H1 (cell line): ENCODE results near the gene CBLC. TPM values are rescaled to one million over a fixed set of nuclear protein-coding genes. Genes with fewer than 3 reads are reported as not detected.

Source experiments
- CTCF ChIA-PET: fragments of 300-600 bp; sonication (Branson Sonifier 250); formaldehyde crosslinking; loops from one replicate; lab custom pipeline; 2021; ENCODE audit not compliant: partially characterized antibody; lab: Charles Lee
- POLR2A ChIA-PET: fragments of 300-600 bp; sonication (Branson Sonifier 250); formaldehyde crosslinking; loops from one replicate; lab custom pipeline; 2021; ENCODE audit warnings: inconsistent platforms; ENCODE audit not compliant: partially characterized antibody; lab: Charles Lee
- DNase-seq, 2 experiments: peaks; one replicate each; pipeline versions ENCODE4 v3.0.0 to v3.0.0-alpha.2; 2010 to 2022; ENCODE audit warnings: low spot score in 2 of 2, low read depth in 1 of 2, mixed read lengths in 1 of 2
- FAIRE-seq: peaks from 2 replicates; lab custom pipeline; 2011; peaks lifted over from hg19 to GRCh38; lab: Jason Lieb, UNC
- H2AFZ ChIP-seq: 2 replicates; pipeline ENCODE4 v1.8.1; 2012; ENCODE audit warnings: low read length, inconsistent platforms
- H2AK5ac ChIP-seq: 2 replicates; pipeline ENCODE4 v1.6.1; 2013; ENCODE audit warnings: low read depth, low read length
- H2BK120ac ChIP-seq: replicated peaks from 2 replicates; pipeline ENCODE3; 2013; ENCODE audit warnings: low read depth, low read length, inconsistent platforms
- H2BK12ac ChIP-seq: 2 replicates; pipeline ENCODE4 v1.6.1; 2013; ENCODE audit warnings: low read depth, low read length
- H2BK15ac ChIP-seq: 2 replicates; pipeline ENCODE4 v1.6.1; 2013; ENCODE audit warnings: low read length
- H2BK20ac ChIP-seq: 2 replicates; pipeline ENCODE4 v1.6.1; 2013; ENCODE audit warnings: low read length
- H2BK5ac ChIP-seq: 2 replicates; pipeline ENCODE4 v1.6.1; 2013; ENCODE audit warnings: low read depth, low read length
- H3K14ac ChIP-seq: 2 replicates; pipeline ENCODE4 v1.6.1; 2013; ENCODE audit warnings: inconsistent platforms; ENCODE audit not compliant: insufficient read length
- H3K18ac ChIP-seq: 2 replicates; pipeline ENCODE4 v1.6.1; 2013; ENCODE audit warnings: low read length; ENCODE audit errors: extremely low read depth
- H3K23ac ChIP-seq: 2 replicates; pipeline ENCODE4 v1.6.1; 2013; ENCODE audit warnings: inconsistent platforms; ENCODE audit not compliant: insufficient read length
- H3K23me2 ChIP-seq: 2 replicates; pipeline ENCODE4 v1.6.1; 2013; ENCODE audit warnings: low read depth, low read length
- H3K27ac ChIP-seq: 2 replicates; pipeline ENCODE4 v1.6.1; 2011; ENCODE audit warnings: low read depth, low read length, inconsistent platforms
- H3K27me3 ChIP-seq, 4 experiments: replicated peaks in 1 of 4; 1 replicate in 1 of 4; 2 replicates in 3 of 4; pipeline versions ENCODE4 v1.6.1 to v1.8.1; 2011 to 2013; ENCODE audit warnings: low read length in 3 of 4, mild to moderate bottlenecking in 3 of 4, inconsistent platforms in 2 of 4, mixed read lengths in 2 of 4, moderate library complexity in 1 of 4; ENCODE audit not compliant: control insufficient read depth in 3 of 4, insufficient read depth in 3 of 4; ENCODE audit errors: extremely low read depth in 1 of 4
- H3K36me3 ChIP-seq, 4 experiments: 2 replicates each; pipeline versions ENCODE4 v1.6.1 to v1.8.1; 2011 to 2013; ENCODE audit warnings: mild to moderate bottlenecking in 4 of 4, low read length in 3 of 4, moderate library complexity in 2 of 4, control low read depth in 1 of 4, inconsistent platforms in 1 of 4; ENCODE audit not compliant: insufficient read depth in 4 of 4, control insufficient read depth in 2 of 4
- H3K4ac ChIP-seq: replicated peaks from 2 replicates; pipeline ENCODE3; 2013; ENCODE audit warnings: low read length, low read depth, mixed read lengths, inconsistent platforms; ENCODE audit not compliant: insufficient read length
- H3K4me1 ChIP-seq, 4 experiments: replicated peaks in 1 of 4; 1 replicate in 1 of 4; 2 replicates in 3 of 4; pipeline versions ENCODE4 v1.6.1 to v1.8.1; 2011 to 2013; ENCODE audit warnings: low read length in 3 of 4, inconsistent platforms in 2 of 4, mixed read lengths in 1 of 4; ENCODE audit not compliant: insufficient read depth in 4 of 4, control insufficient read depth in 3 of 4
- H3K4me2 ChIP-seq, 2 experiments: 2 replicates each; pipeline versions ENCODE4 v1.6.1 to v1.8.1; 2011 to 2013; ENCODE audit warnings: low read depth in 2 of 2, low read length in 2 of 2, control low read depth in 1 of 2, inconsistent platforms in 1 of 2, mild to moderate bottlenecking in 1 of 2; ENCODE audit not compliant: insufficient read depth in 1 of 2
- H3K4me3 ChIP-seq, 4 experiments: fragments of 200-600, 300-600 bp in 1 of 4; sonication (generic), shearing (Covaris generic), sonication (Bioruptor Twin) in 1 of 4; 2 replicates each; pipeline versions ENCODE4 v1.5.1 to v1.8.1; 2011 to 2016; ENCODE audit warnings: low read length in 4 of 4, low read depth in 3 of 4, control low read depth in 2 of 4, inconsistent platforms in 2 of 4, mild to moderate bottlenecking in 2 of 4, mixed read lengths in 1 of 4, moderate library complexity in 1 of 4; ENCODE audit not compliant: insufficient read depth in 2 of 4; ENCODE audit errors: extremely low read depth in 1 of 4
- H3K56ac ChIP-seq: replicated peaks from 2 replicates; pipeline ENCODE3; 2013; ENCODE audit warnings: low read depth, mild to moderate bottlenecking, mixed read lengths, low read length, inconsistent platforms; ENCODE audit not compliant: insufficient read length
- H3K79me1 ChIP-seq: 2 replicates; pipeline ENCODE4 v1.6.1; 2013; ENCODE audit warnings: low read depth, low read length, control low read depth
- H3K79me2 ChIP-seq, 2 experiments: 2 replicates each; pipeline versions ENCODE4 v1.6.1 to v1.8.1; 2012 to 2013; ENCODE audit warnings: low read length in 2 of 2, mild to moderate bottlenecking in 2 of 2, inconsistent platforms in 1 of 2; ENCODE audit not compliant: insufficient read depth in 2 of 2, control insufficient read depth in 1 of 2
- H3K9ac ChIP-seq, 4 experiments: replicated peaks in 1 of 4; 1 replicate in 1 of 4; 2 replicates in 3 of 4; pipeline versions ENCODE4 v1.6.1 to v1.8.1; 2011 to 2013; ENCODE audit warnings: low read depth in 3 of 4, low read length in 3 of 4, control low read depth in 2 of 4, mild to moderate bottlenecking in 2 of 4, moderate library complexity in 2 of 4, inconsistent platforms in 1 of 4; ENCODE audit errors: extremely low read depth in 1 of 4
- H3K9me3 ChIP-seq, 2 experiments: 2 replicates each; pipeline versions ENCODE4 v1.6.1 to v1.8.1; 2012 to 2013; ENCODE audit warnings: mild to moderate bottlenecking in 2 of 2, moderate library complexity in 2 of 2, control low read depth in 1 of 2, inconsistent platforms in 1 of 2, low read depth in 1 of 2, low read length in 1 of 2, mixed read lengths in 1 of 2; ENCODE audit not compliant: insufficient read depth in 2 of 2
- H4K20me1 ChIP-seq, 2 experiments: replicated peaks in 1 of 2; 2 replicates each; pipeline versions ENCODE3 to v1.8.1; 2011 to 2013; ENCODE audit warnings: inconsistent platforms in 2 of 2, low read length in 2 of 2, mild to moderate bottlenecking in 1 of 2; ENCODE audit not compliant: insufficient read depth in 2 of 2, control insufficient read depth in 1 of 2
- H4K5ac ChIP-seq: 2 replicates; pipeline ENCODE4 v1.6.1; 2013; ENCODE audit warnings: low read length, low read depth, mixed read lengths, inconsistent platforms; ENCODE audit not compliant: insufficient read length
- H4K8ac ChIP-seq: 2 replicates; pipeline ENCODE4 v1.8.0; 2013; ENCODE audit warnings: mild to moderate bottlenecking, moderate library complexity, low read length, inconsistent platforms; ENCODE audit not compliant: insufficient read depth; ENCODE audit errors: extremely low read depth
- H4K91ac ChIP-seq: replicated peaks from 2 replicates; pipeline ENCODE3; 2013; ENCODE audit warnings: low read length, mixed read lengths, inconsistent platforms; ENCODE audit not compliant: insufficient read length
- BRCA1 ChIP-seq: IDR thresholded peaks from 2 replicates; pipeline ENCODE4 v1.6.1; 2012; ENCODE audit warnings: low read depth, low read length, improper control_type of control experiment
- CTBP2 ChIP-seq: IDR thresholded peaks from 2 replicates; pipeline ENCODE4 v1.7.0; 2011; ENCODE audit warnings: borderline replicate concordance, mild to moderate bottlenecking, moderate library complexity, mixed read lengths, low read length; ENCODE audit not compliant: insufficient read depth, insufficient read length
- FOSL1 ChIP-seq: IDR thresholded peaks from 2 replicates; pipeline ENCODE4 v1.6.1; 2011; ENCODE audit warnings: mild to moderate bottlenecking, low read depth, low read length, moderate library complexity; ENCODE audit not compliant: insufficient read depth
- KDM4A ChIP-seq: IDR thresholded peaks from one replicate; pipeline ENCODE4 v1.7.1; 2012; ENCODE audit warnings: low read depth, mild to moderate bottlenecking, moderate library complexity, low read length, inconsistent platforms; ENCODE audit not compliant: severe bottlenecking
- PHF8 ChIP-seq: fragments of 200-600 bp; sonication (generic); conservative IDR thresholded peaks from 2 replicates; pipeline ENCODE4 v1.7.1; 2012; ENCODE audit warnings: low read depth, mild to moderate bottlenecking, inconsistent platforms, low read length, moderate library complexity
- RNF2 ChIP-seq: fragments of 200-900, 300-1000 bp; sonication (generic); IDR thresholded peaks from 2 replicates; pipeline ENCODE4 v1.7.1; 2016; ENCODE audit warnings: borderline replicate concordance, low read depth, mild to moderate bottlenecking, antibody characterized with exemption, low read length; ENCODE audit not compliant: poor library complexity, severe bottlenecking; ENCODE audit errors: missing control alignments
- SIRT6 ChIP-seq: IDR thresholded peaks from one replicate; pipeline ENCODE4 v1.7.1; 2012; ENCODE audit warnings: low read length, inconsistent platforms
- SP2 ChIP-seq: IDR thresholded peaks from 2 replicates; pipeline ENCODE4 v1.6.1; 2012; ENCODE audit warnings: mild to moderate bottlenecking, low read length, inconsistent platforms
- SRF ChIP-seq: IDR thresholded peaks from 2 replicates; pipeline ENCODE4 v1.6.1; 2011; ENCODE audit warnings: mild to moderate bottlenecking, low read depth, low read length, moderate library complexity
- SUZ12 ChIP-seq: fragments of 200-600 bp; sonication (generic); IDR thresholded peaks from 2 replicates; pipeline ENCODE4 v1.6.1; 2012; ENCODE audit warnings: mild to moderate bottlenecking, inconsistent platforms, low read length, moderate library complexity, mixed read lengths
- WGBS, 2 experiments: shearing (Covaris generic) in 1 of 2; methylation state at CpG; one replicate each; pipeline versions ENCODE4 v1.1.6 to v1.1.7; 2013 to 2015; ENCODE audit warnings: low lambda C conversion rate in 2 of 2, mixed read lengths in 2 of 2, inconsistent platforms in 1 of 2, low coverage in 1 of 2, missing lambda C conversion rate in 1 of 2; ENCODE audit not compliant: insufficient replicate concordance in 2 of 2, insufficient coverage in 1 of 2, insufficient read length in 1 of 2; ENCODE audit errors: extremely low coverage in 1 of 2, missing lambda C conversion rate in 1 of 2; 5-methylcytosine and 5-hydroxymethylcytosine counted together
- polyA plus RNA-seq, 7 experiments: library from polyadenylated mRNA; depleted of rRNA in 3 of 7; stranded (reverse) in 5 of 7; unstranded in 2 of 7; fragments of >200 nt in 5 of 7; fragments of 200-250 nt in 2 of 7; gene quantifications; 1 replicate in 5 of 7; 2 replicates in 1 of 7; 4 replicates in 1 of 7; pipeline versions ENCODE4 v1.2.1 to v1.2.3, GENCODE V29; 2011 to 2013; ENCODE audit warnings: missing spikeins in 2 of 7, mixed read lengths in 2 of 7
- total RNA-seq: library from RNA; stranded (reverse); fragmentation: NEBNext Ultra II Directional; extraction: Animal tissue kit (Norgen Biotek cat#: 25700); gene quantifications from 2 replicates; pipeline ENCODE4 v1.2.1, GENCODE V29; 2021

The CBLC gene
- total and polyA plus RNA-seq, 2 of the 8 experiments (the other 6 are each of a cell fraction or from before 2014, with no cell fraction given), result 17.4 to 35.7 TPM

DNA sequence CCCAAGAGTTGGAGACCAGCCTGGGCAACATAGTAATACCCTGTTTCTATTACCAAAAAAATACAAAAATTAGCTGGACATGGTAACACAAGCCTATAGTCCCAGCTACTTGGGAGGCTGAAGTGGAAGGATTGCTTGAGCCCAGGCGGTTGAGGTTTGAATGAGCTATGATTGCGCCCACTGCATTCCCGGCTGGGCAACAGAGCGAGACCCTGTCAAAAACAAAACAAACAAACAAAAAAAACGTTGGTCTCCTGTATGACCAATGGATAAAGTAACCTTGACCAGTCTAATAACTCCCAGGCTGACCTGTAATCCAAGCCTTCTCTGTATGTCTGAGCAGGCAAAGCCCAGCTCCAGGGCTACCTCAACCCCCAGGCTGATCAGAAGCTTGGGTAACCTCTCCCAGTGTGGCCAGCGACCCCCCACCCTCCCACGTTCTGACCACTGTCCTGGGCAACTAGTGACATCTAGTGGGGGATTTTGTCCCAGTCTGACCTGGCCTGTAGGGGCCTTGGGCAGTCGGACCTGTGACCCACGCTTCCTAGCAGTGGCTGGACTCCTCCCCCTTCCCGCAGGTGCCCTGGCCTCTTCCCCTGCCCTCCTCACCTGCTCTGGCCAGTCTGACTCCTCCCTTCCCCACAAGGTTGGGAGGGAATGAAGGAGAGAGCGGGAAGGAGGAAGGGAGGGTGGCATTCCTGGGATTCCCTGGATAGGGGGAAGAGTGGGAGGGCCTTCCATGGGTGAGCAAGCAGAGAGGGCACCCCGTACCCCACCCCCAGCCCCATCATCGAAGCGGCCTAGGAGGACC lies 30.2 kb downstream of the CBLC start:
- CTCF ChIA-PET, result interaction anchor here (0.6 to 8.5 kb wide), 28 partner anchors 9 to 124 kb away, joined by 3 to 116 read pairs (median 6); partner anchors contain the start of gene NECTIN2
- peak overlapping the region; percentile 72 to 99 for H3K4me2 ChIP-seq
- H3K9ac ChIP-seq, result peak overlapping the region in 2 of 4 experiments; percentile 79 to 82; a peak in 4 of 7 replicates
- H2BK12ac ChIP-seq, result peak overlapping the region; percentile 95; the same call in 1 of the 2 replicates
- WGBS, 2 experiments, result 33% methylated on average over 12 of the region's 14 CpGs; no CpG with 5 or more reads in 1 of the 2 experiments
- no peak overlapping the region for H2AK5ac ChIP-seq
- H3K56ac ChIP-seq, result peak overlapping the region; percentile 85
- peaks cover 8 to 13% of the 10 kb centered on the region in 2 experiments for H4K20me1 ChIP-seq
- no peak overlapping the region for H2BK120ac ChIP-seq
- peak overlapping the region; percentile 100 for H3K18ac ChIP-seq
- no peak overlapping the region for H4K5ac ChIP-seq
- H3K9me3 ChIP-seq, result no peaks in the 10 kb centered on the region
- H3K27ac ChIP-seq, result no peak overlapping the region; the same call in 1 of the 2 replicates
- H4K91ac ChIP-seq, result no peak overlapping the region
- H3K4me1 ChIP-seq, result peaks cover 4 to 34% (median 21%) of the 10 kb centered on the region in 4 experiments
- peaks cover 0 to 6% (median 3%) of the 10 kb centered on the region in 4 experiments; a peak in 3 of 8 replicates for H3K36me3 ChIP-seq
- H2BK20ac ChIP-seq, result peak overlapping the region; percentile 72; the same call in 1 of the 2 replicates
- DNase-seq (peak in 1 of 2 experiments; percentile 95), FAIRE-seq (peak; percentile 99)
- no peak overlapping the region for H3K4ac ChIP-seq
- H4K8ac ChIP-seq, result peak overlapping the region; percentile 83; the same call in 1 of the 2 replicates
- no peaks in the 10 kb centered on the region for H3K79me2 ChIP-seq
- POLR2A ChIA-PET, result interaction anchor here (0.7 to 6.0 kb wide), 23 partner anchors 10 to 111 kb away, joined by 3 to 37 read pairs (median 6); partner anchors contain the start of gene NECTIN2
- peaks cover 2% of the 10 kb centered on the region; the same call in 1 of the 2 replicates for H3K79me1 ChIP-seq
- H3K23ac ChIP-seq, result no peak overlapping the region
- peaks cover 5% of the 10 kb centered on the region; the same call in 1 of the 2 replicates for H3K23me2 ChIP-seq
- H2BK5ac ChIP-seq, result peak overlapping the region; percentile 98; the same call in 1 of the 2 replicates
- 0 out of 2 replicates have a peak overlapping the region, but pooled peaks have one; percentile 46 for H2BK15ac ChIP-seq
- peaks cover 0 to 16% (median 13%) of the 10 kb centered on the region in 4 experiments; a peak in 6 of 7 replicates for H3K27me3 ChIP-seq
- peak overlapping the region; percentile 64 to 96 (median 70); a peak in 5 of 8 replicates for H3K4me3 ChIP-seq
- no peak overlapping the region for H3K14ac ChIP-seq
- no peak overlapping the region for H2AFZ ChIP-seq
- TF ChIP-seq CTBP2 (no peak), RNF2 (no peak), SIRT6 (no peak), KDM4A (no peak), FOSL1 (no peak), BRCA1 (no peak), PHF8 (no peak), SP2 (no peak), SUZ12 (no peak), SRF (no peak)
